Lung microvascular endothelial cell (primary cell): ENCODE data around the gene LITAFD. TPM values are rescaled to one million over a fixed set of nuclear protein-coding genes. Genes with fewer than 3 reads are reported as not detected.
A peak's percentile ranks its signal among the peaks of the same experiment; 100 is the strongest.
"Not testable (repeated sequence)": the region's sequence is repeated elsewhere in the genome, so short reads cannot be mapped to it uniquely, and the experiment has no call there.

Experiments
- DNase-seq, 2 donors: peaks; one replicate each; pipeline versions ENCODE4 v3.0.0 to v3.0.0-alpha.2; 2010; ENCODE audit warnings: low read depth in 2 of 2
- total RNA-seq: library from RNA; depleted of rRNA; stranded (reverse); fragments of >200 nt; gene quantifications from 2 replicates; pipeline ENCODE4 v1.2.1, GENCODE V29; 2014

The LITAFD gene
- total RNA-seq: not detected in 2 replicates

GRCh38 chr16:8882041-8882617 is at the start of gene LITAFD:
Gene LITAFD (plus strand): TSS chr16:8882351. CDS start chr16:8884356, 2,005 bp downstream.
- no peak for DNase-seq

GRCh38 chr16:8832717-8833105 is 49.4 kb upstream of the LITAFD start:
- DNase-seq: no peak

- DNase-seq: not testable (repeated sequence)
Observed at GRCh38 chr16:8836797-8837196, 45.4 kb upstream of the LITAFD start.

GRCh38 chr16:8837594-8837993 is 44.6 kb upstream of the LITAFD start:
- DNase-seq: not testable (repeated sequence)

GRCh38 chr16:8842016-8842415 is 40.1 kb upstream of the LITAFD start:
- not testable (repeated sequence) for DNase-seq

GRCh38 chr16:8843296-8843695 is 38.9 kb upstream of the LITAFD start:
- not testable (repeated sequence) for DNase-seq

GRCh38 chr16:8845699-8846298 is 36.4 kb upstream of the LITAFD start:
- DNase-seq: no peak

- no peak for DNase-seq
Observed at GRCh38 chr16:8846401-8846932, 35.7 kb upstream of the LITAFD start.

GRCh38 chr16:8847145-8847544 is 35.0 kb upstream of the LITAFD start:
- DNase-seq: no peak

- no peak for DNase-seq
Observed at GRCh38 chr16:8847623-8848022, 34.5 kb upstream of the LITAFD start.

- no peak for DNase-seq
Observed at GRCh38 chr16:8848231-8848938, 33.8 kb upstream of the LITAFD start.

- peak; percentile 47 to 52 for DNase-seq
Observed at GRCh38 chr16:8848939-8849391, 33.2 kb upstream of the LITAFD start.

GRCh38 chr16:8849411-8850011 is 32.6 kb upstream of the LITAFD start:
- DNase-seq: peak; percentile 4 to 65

- peak; percentile 87 to 95 for DNase-seq
Observed at GRCh38 chr16:8850279-8850885, 31.8 kb upstream of the LITAFD start.

GRCh38 chr16:8851761-8852403 is 30.3 kb upstream of the LITAFD start:
- no peak for DNase-seq

- no peak for DNase-seq
Observed at GRCh38 chr16:8852534-8852933, 29.6 kb upstream of the LITAFD start.

GRCh38 chr16:8853150-8853549 is 29.0 kb upstream of the LITAFD start:
- DNase-seq: no peak

- DNase-seq: no peak
Observed at GRCh38 chr16:8853611-8854010, 28.5 kb upstream of the LITAFD start.

- no peak for DNase-seq
Observed at GRCh38 chr16:8854298-8854948, 27.7 kb upstream of the LITAFD start.

- no peak for DNase-seq
Observed at GRCh38 chr16:8855051-8855786, 26.9 kb upstream of the LITAFD start.
